Peyer's patch (tissue), 4 donors: ENCODE measurements around the gene HPSE2. TPM values are rescaled to one million over a fixed set of nuclear protein-coding genes. Genes with fewer than 3 reads are reported as not detected.

Experiments
- DNase-seq, 3 donors: peaks; one replicate each; pipeline ENCODE4 v3.0.0-alpha.2; 2017 to 2019
- H3K27ac ChIP-seq, 4 donors: fragments of 200-600 bp; sonication (generic); one replicate each; pipeline ENCODE4 v1.5.1; 2016 to 2019
- H3K27me3 ChIP-seq, 2 donors: fragments of 200-600 bp; sonication (generic); one replicate each; pipeline ENCODE4 v1.5.1; 2019
- H3K36me3 ChIP-seq, 3 donors: fragments of 200-600 bp; sonication (generic); one replicate each; pipeline ENCODE4 v1.5.1; 2016 to 2019
- H3K4me1 ChIP-seq, 4 donors: fragments of 200-600 bp; sonication (generic); one replicate each; pipeline ENCODE4 v1.5.1; 2016 to 2019
- H3K4me3 ChIP-seq, 4 donors: fragments of 200-600 bp; sonication (generic); 1 replicate in 3 of 4; 2 replicates in 1 of 4; pipeline ENCODE4 v1.5.1; 2016 to 2019; ENCODE audit warnings: mild to moderate bottlenecking in 1 of 4
- H3K9me3 ChIP-seq, 4 donors: fragments of 200-600 bp; sonication (generic); one replicate each; pipeline ENCODE4 v1.5.1; 2016 to 2019; ENCODE audit warnings: mild to moderate bottlenecking in 1 of 4
- POLR2A ChIP-seq, 2 donors: fragments of 450-650 bp; IDR thresholded peaks; one replicate each; pipeline ENCODE4 v1.5.1; 2017; ENCODE audit warnings: antibody characterized with exemption in 2 of 2, mild to moderate bottlenecking in 2 of 2, moderate library complexity in 2 of 2
- total RNA-seq, 4 donors: library from RNA; depleted of rRNA; stranded (reverse); fragments of >200 nt; gene quantifications; one replicate each; pipeline ENCODE4 v1.1.0, GENCODE V29; 2016
- TF ChIP-seq, protein P1 (sequence below), 6 experiments: fragments of 450-650 bp in 4 of 6; fragments of 200-600 bp in 2 of 6; sonication (generic) in 1 of 6; IDR thresholded peaks; one replicate each; pipeline ENCODE4 v1.5.1; 2017 to 2019; ENCODE audit warnings: antibody characterized with exemption in 6 of 6, mild to moderate bottlenecking in 3 of 6, moderate library complexity in 1 of 6

Gene HPSE2
- total RNA-seq, 4 donors from 2014 or later: 3.0 to 15.7 (median 7.4) TPM

GRCh38 chr10:98445200-98445812 lies 790.3 kb downstream of the HPSE2 start:
- no peaks in the 10 kb centered on the region for H3K9me3 ChIP-seq
- peak overlapping the region in 2 of 4 donors; percentile 81 to 90 for H3K4me3 ChIP-seq
- H3K36me3 ChIP-seq: peaks cover 0 to 37% (median 0%) of the 10 kb centered on the region in 3 donors
- H3K27me3 ChIP-seq: no peaks in the 10 kb centered on the region
- TF ChIP-seq, protein P1, sequence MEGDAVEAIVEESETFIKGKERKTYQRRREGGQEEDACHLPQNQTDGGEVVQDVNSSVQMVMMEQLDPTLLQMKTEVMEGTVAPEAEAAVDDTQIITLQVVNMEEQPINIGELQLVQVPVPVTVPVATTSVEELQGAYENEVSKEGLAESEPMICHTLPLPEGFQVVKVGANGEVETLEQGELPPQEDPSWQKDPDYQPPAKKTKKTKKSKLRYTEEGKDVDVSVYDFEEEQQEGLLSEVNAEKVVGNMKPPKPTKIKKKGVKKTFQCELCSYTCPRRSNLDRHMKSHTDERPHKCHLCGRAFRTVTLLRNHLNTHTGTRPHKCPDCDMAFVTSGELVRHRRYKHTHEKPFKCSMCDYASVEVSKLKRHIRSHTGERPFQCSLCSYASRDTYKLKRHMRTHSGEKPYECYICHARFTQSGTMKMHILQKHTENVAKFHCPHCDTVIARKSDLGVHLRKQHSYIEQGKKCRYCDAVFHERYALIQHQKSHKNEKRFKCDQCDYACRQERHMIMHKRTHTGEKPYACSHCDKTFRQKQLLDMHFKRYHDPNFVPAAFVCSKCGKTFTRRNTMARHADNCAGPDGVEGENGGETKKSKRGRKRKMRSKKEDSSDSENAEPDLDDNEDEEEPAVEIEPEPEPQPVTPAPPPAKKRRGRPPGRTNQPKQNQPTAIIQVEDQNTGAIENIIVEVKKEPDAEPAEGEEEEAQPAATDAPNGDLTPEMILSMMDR (IDR thresholded peaks at IDR 0.05): no peak
- no peak for TF ChIP-seq POLR2A (IDR thresholded peaks at IDR 0.05)
- DNase-seq: no peak
- H3K4me1 ChIP-seq: peaks cover 0 to 14% (median 4%) of the 10 kb centered on the region in 4 donors
- H3K27ac ChIP-seq: peak overlapping the region; percentile 88 to 92 (median 91)

GRCh38 chr10:98444314-98445006 lies 791.2 kb downstream of the HPSE2 start:
- TF ChIP-seq POLR2A (IDR thresholded peaks at IDR 0.05): no peak
- TF ChIP-seq, protein P1 (IDR thresholded peaks at IDR 0.05): no peak
- H3K27ac ChIP-seq: no peak overlapping the region
- H3K9me3 ChIP-seq: no peaks in the 10 kb centered on the region
- no peak overlapping the region for H3K4me3 ChIP-seq
- no peak for DNase-seq
- peaks cover 0 to 14% (median 4%) of the 10 kb centered on the region in 4 donors for H3K4me1 ChIP-seq
- H3K36me3 ChIP-seq: peaks cover 0 to 46% (median 0%) of the 10 kb centered on the region in 3 donors
- H3K27me3 ChIP-seq: no peaks in the 10 kb centered on the region

DNA sequence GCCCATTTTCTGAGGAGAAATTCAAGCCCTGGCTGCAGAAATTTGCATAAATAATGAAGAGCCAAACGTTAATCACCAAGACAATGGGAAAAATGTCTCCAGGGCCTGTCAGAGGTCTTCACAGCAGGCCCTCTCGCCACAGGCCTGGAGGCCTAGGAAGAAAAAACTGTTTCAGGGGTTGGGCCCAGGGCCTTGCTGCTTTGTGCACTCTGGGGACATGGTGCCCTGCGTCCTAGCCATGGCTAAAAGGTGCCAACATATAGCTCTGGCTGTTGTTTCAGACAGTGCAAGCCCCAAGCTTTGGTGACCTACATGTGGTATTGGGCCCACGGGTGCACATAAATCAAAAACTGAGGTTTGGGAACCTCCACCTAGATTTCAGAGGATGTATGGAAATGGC lies 796.9 kb downstream of the HPSE2 start:
- H3K27me3 ChIP-seq: no peaks in the 10 kb centered on the region
- no peak overlapping the region for H3K4me3 ChIP-seq
- no peak for TF ChIP-seq POLR2A (IDR thresholded peaks at IDR 0.05)
- TF ChIP-seq, protein P1 (IDR thresholded peaks at IDR 0.05): no peak
- H3K36me3 ChIP-seq: peaks cover 0 to 73% (median 0%) of the 10 kb centered on the region in 3 donors
- no peaks in the 10 kb centered on the region for H3K9me3 ChIP-seq
- H3K27ac ChIP-seq: no peak overlapping the region
- no peak for DNase-seq
- H3K4me1 ChIP-seq: no peaks in the 10 kb centered on the region

DNA sequence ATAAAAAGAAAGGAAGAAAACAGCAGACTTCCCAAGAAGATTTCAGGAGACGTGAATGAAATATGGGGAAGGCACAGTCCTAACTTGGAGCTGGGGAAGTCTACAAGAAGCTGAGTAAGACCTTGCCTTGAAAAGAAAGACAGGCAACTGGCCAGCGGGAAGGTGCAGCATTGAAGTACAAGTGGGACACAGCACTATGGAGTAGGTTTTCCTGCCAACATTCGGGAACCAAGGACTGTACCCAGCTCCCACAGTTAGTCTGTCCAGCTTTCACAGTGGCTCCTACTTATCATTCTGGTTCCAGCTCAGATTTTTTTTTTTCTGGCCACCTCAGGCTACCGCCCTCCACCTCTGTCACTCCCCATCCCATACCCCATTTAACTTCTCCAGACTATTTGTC lies 798.9 kb downstream of the HPSE2 start:
- no peaks in the 10 kb centered on the region for H3K9me3 ChIP-seq
- no peak for TF ChIP-seq POLR2A (IDR thresholded peaks at IDR 0.05)
- TF ChIP-seq, protein P1 (IDR thresholded peaks at IDR 0.05): no peak

DNA sequence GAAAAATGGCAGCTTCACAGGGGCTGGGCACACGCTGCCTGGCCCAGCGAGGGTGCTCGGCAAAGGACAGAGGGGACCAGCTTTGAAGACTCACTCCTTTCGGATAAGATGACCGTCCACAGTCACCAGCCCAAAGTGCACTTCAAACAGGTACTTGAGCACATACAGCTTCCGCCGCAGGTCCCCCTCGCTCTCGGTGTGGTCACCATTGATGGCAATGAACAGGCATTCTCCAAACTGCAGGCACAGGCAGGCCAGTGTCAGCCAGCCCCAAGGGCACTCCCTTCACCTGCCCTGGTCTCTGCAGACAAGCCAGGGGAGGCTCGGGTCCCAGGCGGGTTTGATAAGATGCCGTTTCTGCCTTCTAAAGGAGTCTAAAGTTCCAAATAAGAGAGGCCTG lies 800.5 kb downstream of the HPSE2 start:
- no peak overlapping the region for H3K4me3 ChIP-seq
- DNase-seq: no peak
- H3K9me3 ChIP-seq: no peaks in the 10 kb centered on the region
- H3K36me3 ChIP-seq: peaks cover 0 to 81% (median 0%) of the 10 kb centered on the region in 3 donors
- no peaks in the 10 kb centered on the region for H3K27me3 ChIP-seq
- no peaks in the 10 kb centered on the region for H3K4me1 ChIP-seq
- no peak overlapping the region for H3K27ac ChIP-seq
- no peak for TF ChIP-seq POLR2A (IDR thresholded peaks at IDR 0.05)
- TF ChIP-seq, protein P1 (IDR thresholded peaks at IDR 0.05): no peak

More for the DNA sequence above, 798.9 kb downstream of the HPSE2 start:
- no peak overlapping the region for H3K4me3 ChIP-seq
- H3K36me3 ChIP-seq: peaks cover 0 to 75% (median 0%) of the 10 kb centered on the region in 3 donors
- no peaks in the 10 kb centered on the region for H3K27me3 ChIP-seq
- H3K27ac ChIP-seq: no peak overlapping the region
- no peaks in the 10 kb centered on the region for H3K4me1 ChIP-seq
- no peak for DNase-seq
